T-cell (primary cell): ENCODE results near the gene ZBTB18. TPM values are rescaled to one million over a fixed set of nuclear protein-coding genes. Genes with fewer than 3 reads are reported as not detected.

ENCODE experiments used
- ATAC-seq, 4 experiments: fragments of 200-7000 bp in 3 of 4; fragments of 150-1000 bp in 1 of 4; cut with Tn5 transposase; replicated peaks in 1 of 4; 1 replicate in 3 of 4; 2 replicates in 1 of 4; pipeline ENCODE4 v1.10.0; 2021; ENCODE audit warnings: moderate library complexity in 3 of 4, mild to moderate bottlenecking in 2 of 4, moderate number of reproducible peaks in 1 of 4
- CTCF ChIA-PET, 2 donors: fragments of 300-600 bp; sonication (Branson Sonifier 250); formaldehyde crosslinking; loops; one replicate each; lab custom pipeline; 2022; ENCODE audit warnings: antibody characterized with exemption in 2 of 2; lab: Charles Lee
- POLR2A ChIA-PET, 2 donors: fragments of 300-600 bp; sonication (Branson Sonifier 250); formaldehyde crosslinking; loops; one replicate each; lab custom pipeline; 2022; ENCODE audit warnings: antibody characterized with exemption in 2 of 2; lab: Charles Lee
- DNase-seq, 35 experiments: peaks; one replicate each; pipeline versions ENCODE4 v3.0.0 to v3.0.0-alpha.2; 2013 to 2023
- H3K27ac ChIP-seq: one replicate; pipeline ENCODE4 v1.5.1; 2013; ENCODE audit warnings: low read length
- H3K27me3 ChIP-seq, 2 experiments: replicated peaks in 1 of 2; 1 replicate in 1 of 2; 2 replicates in 1 of 2; pipeline versions ENCODE4 v1.6.1 to v1.7.0; 2013; ENCODE audit warnings: low read length in 1 of 2, mixed read lengths in 1 of 2; ENCODE audit not compliant: control insufficient read depth in 2 of 2, insufficient read depth in 2 of 2; ENCODE audit errors: extremely low read depth in 1 of 2
- H3K36me3 ChIP-seq, 2 donors: 1 replicate in 1 of 2; 2 replicates in 1 of 2; pipeline versions ENCODE4 v1.6.1 to v1.7.0; 2013; ENCODE audit warnings: low read length in 1 of 2; ENCODE audit not compliant: control insufficient read depth in 2 of 2, insufficient read depth in 1 of 2; ENCODE audit errors: extremely low read depth in 1 of 2
- H3K4me1 ChIP-seq, 2 experiments: 1 replicate in 1 of 2; 2 replicates in 1 of 2; pipeline versions ENCODE4 v1.6.1 to v1.7.0; 2013; ENCODE audit warnings: low read length in 2 of 2, mixed read lengths in 1 of 2; ENCODE audit not compliant: insufficient read depth in 2 of 2, control insufficient read depth in 1 of 2; ENCODE audit errors: extremely low read depth in 1 of 2
- H3K4me3 ChIP-seq, 2 donors: 1 replicate in 1 of 2; 2 replicates in 1 of 2; pipeline versions ENCODE4 v1.5.1 to v1.7.0; 2013; ENCODE audit warnings: mild to moderate bottlenecking in 2 of 2, low read length in 1 of 2, moderate library complexity in 1 of 2; ENCODE audit not compliant: control insufficient read depth in 1 of 2; ENCODE audit errors: extremely low read depth in 1 of 2
- H3K9me3 ChIP-seq: 2 replicates; pipeline ENCODE4 v1.7.0; 2013
- H3K27ac Mint-ChIP-seq, 2 donors: one replicate each; pipeline ENCODE4 v1.8.0; 2020 to 2021; ENCODE audit warnings: mild to moderate bottlenecking in 2 of 2, mixed read lengths in 2 of 2
- H3K27me3 Mint-ChIP-seq, 2 donors: one replicate each; pipeline ENCODE4 v1.8.0; 2021 to 2022; ENCODE audit warnings: mixed read lengths in 2 of 2
- H3K36me3 Mint-ChIP-seq: one replicate; pipeline ENCODE4 v1.8.0; 2021; ENCODE audit warnings: mixed read lengths
- H3K4me1 Mint-ChIP-seq, 3 donors: one replicate each; pipeline ENCODE4 v1.8.0; 2020 to 2022; ENCODE audit warnings: mixed read lengths in 3 of 3, mild to moderate bottlenecking in 1 of 3
- H3K4me3 Mint-ChIP-seq, 3 donors: one replicate each; pipeline ENCODE4 v1.8.0; 2020 to 2022; ENCODE audit warnings: mild to moderate bottlenecking in 3 of 3, mixed read lengths in 3 of 3, moderate library complexity in 3 of 3
- H3K9me3 Mint-ChIP-seq, 3 donors: one replicate each; pipeline ENCODE4 v1.8.0; 2020 to 2022; ENCODE audit warnings: mixed read lengths in 3 of 3
- WGBS: methylation state at CpG from one replicate; pipeline ENCODE4 v1.1.5; 2013; ENCODE audit warnings: missing lambda C conversion rate; ENCODE audit not compliant: insufficient coverage; 5-methylcytosine and 5-hydroxymethylcytosine counted together
- total RNA-seq, 35 experiments: library from RNA in 6 of 35; stranded (reverse) in 6 of 35; fragments of 120-200 nt in 1 of 35; gene quantifications; one replicate each; pipeline versions ENCODE4 v1.2.1 to v1.2.4 and lab custom pipeline; 2013 to 2026

The ZBTB18 gene
- total RNA-seq, 5 donors from 2014 or later (not counting 1 experiment from before 2014, with no cell fraction given), result 41.2 to 58.4 (median 52.4) TPM

- ChIA-PET CTCF (interaction anchor here (0.7 to 1.3 kb wide), 2 partner anchors 46 to 210 kb away, joined by 3 to 4 read pairs; no protein-coding TSS in a partner anchor), POLR2A (no interaction called here)
- Mint-ChIP-seq H3K27ac (no peak overlapping the region), H3K4me1 (no peaks in the 10 kb centered on the region), H3K27me3 (peaks cover 0 to 3% of the 10 kb centered on the region in 2 donors), H3K4me3 (no peak overlapping the region), H3K9me3 (no peaks in the 10 kb centered on the region), H3K36me3 (no peaks in the 10 kb centered on the region)
- DNase-seq (no peak), ATAC-seq (no peak)
- Histone ChIP-seq H3K4me1 (no peaks in the 10 kb centered on the region), H3K4me3 (no peak overlapping the region), H3K27me3 (peaks cover 0 to 2% of the 10 kb centered on the region in 2 experiments), H3K36me3 (no peaks in the 10 kb centered on the region), H3K27ac (no peak overlapping the region), H3K9me3 (no peaks in the 10 kb centered on the region)
- WGBS, result 71% methylated on average over 1 of the region's 3 CpGs
Measured at GRCh38 chr1:244029124-244029523, 22.0 kb upstream of the ZBTB18 start.

GRCh38 chr1:244030481-244031040 lies 20.5 kb upstream of the ZBTB18 start:
- ChIA-PET POLR2A (no interaction called here), CTCF (no interaction called here)
- Mint-ChIP-seq H3K4me1 (no peaks in the 10 kb centered on the region), H3K9me3 (no peaks in the 10 kb centered on the region), H3K36me3 (no peaks in the 10 kb centered on the region), H3K27ac (no peak overlapping the region), H3K27me3 (peaks cover 0 to 3% of the 10 kb centered on the region in 2 donors), H3K4me3 (no peak overlapping the region)
- H3K27ac ChIP-seq, result no peak overlapping the region
- DNase-seq (no peak), ATAC-seq (no peak)
- no peaks in the 10 kb centered on the region for H3K9me3 ChIP-seq
- WGBS, result 78% methylated on average over 7 of the region's 13 CpGs
- no peaks in the 10 kb centered on the region for H3K36me3 ChIP-seq
- H3K4me3 ChIP-seq, result no peak overlapping the region
- H3K4me1 ChIP-seq, result no peaks in the 10 kb centered on the region
- H3K27me3 ChIP-seq, result peaks cover 0 to 2% of the 10 kb centered on the region in 2 experiments

GRCh38 chr1:244035358-244035757 lies 15.7 kb upstream of the ZBTB18 start:
- POLR2A ChIA-PET, result no interaction called here
- CTCF ChIA-PET, result no interaction called here
- no peaks in the 10 kb centered on the region for H3K36me3 ChIP-seq
- H3K4me1 ChIP-seq, result no peaks in the 10 kb centered on the region
- H3K27ac Mint-ChIP-seq, result no peak overlapping the region
- no peak overlapping the region for H3K4me3 ChIP-seq
- H3K4me1 Mint-ChIP-seq, result no peaks in the 10 kb centered on the region
- H3K27me3 ChIP-seq, result peaks cover 0 to 5% of the 10 kb centered on the region in 2 experiments
- no peak overlapping the region for H3K27ac ChIP-seq
- H3K9me3 Mint-ChIP-seq, result no peaks in the 10 kb centered on the region
- H3K27me3 Mint-ChIP-seq, result peaks cover 0 to 11% of the 10 kb centered on the region in 2 donors
- DNase-seq (no peak), ATAC-seq (no peak)
- H3K9me3 ChIP-seq, result no peaks in the 10 kb centered on the region
- H3K4me3 Mint-ChIP-seq, result no peak overlapping the region
- H3K36me3 Mint-ChIP-seq, result no peaks in the 10 kb centered on the region
- WGBS, result 89% methylated on average over 4 of the region's 11 CpGs

- ATAC-seq (no peak), DNase-seq (no peak)
- H3K4me1 Mint-ChIP-seq, result no peaks in the 10 kb centered on the region
- 92% methylated on average over 4 of the region's 9 CpGs for WGBS
- no peaks in the 10 kb centered on the region for H3K9me3 ChIP-seq
- H3K36me3 Mint-ChIP-seq, result no peaks in the 10 kb centered on the region
- H3K27ac Mint-ChIP-seq, result no peak overlapping the region
- ChIA-PET POLR2A (no interaction called here), CTCF (no interaction called here)
- H3K4me3 Mint-ChIP-seq, result no peak overlapping the region
- H3K27ac ChIP-seq, result no peak overlapping the region
- H3K9me3 Mint-ChIP-seq, result no peaks in the 10 kb centered on the region
- peaks cover 0 to 11% of the 10 kb centered on the region in 2 donors for H3K27me3 Mint-ChIP-seq
- no peaks in the 10 kb centered on the region for H3K4me1 ChIP-seq
- no peaks in the 10 kb centered on the region for H3K36me3 ChIP-seq
- H3K4me3 ChIP-seq, result no peak overlapping the region
- H3K27me3 ChIP-seq, result peaks cover 0 to 5% of the 10 kb centered on the region in 2 experiments
Measured at GRCh38 chr1:244037252-244037651, 13.8 kb upstream of the ZBTB18 start.

GRCh38 chr1:244041466-244042120 lies 9.5 kb upstream of the ZBTB18 start:
- no peak for ATAC-seq
- Mint-ChIP-seq H3K4me3 (no peak overlapping the region), H3K36me3 (no peaks in the 10 kb centered on the region), H3K27ac (no peak overlapping the region), H3K27me3 (peaks cover 0 to 4% of the 10 kb centered on the region in 2 donors), H3K4me1 (peaks cover 15 to 17% (median 17%) of the 10 kb centered on the region in 3 donors), H3K9me3 (no peaks in the 10 kb centered on the region)
- Histone ChIP-seq H3K27me3 (no peaks in the 10 kb centered on the region), H3K27ac (no peak overlapping the region), H3K9me3 (no peaks in the 10 kb centered on the region), H3K4me3 (no peak overlapping the region), H3K4me1 (peaks cover 0 to 10% of the 10 kb centered on the region in 2 experiments), H3K36me3 (no peaks in the 10 kb centered on the region)
- WGBS, result 100% methylated on average over 1 of the region's 4 CpGs
- POLR2A ChIA-PET, result no interaction called here
- CTCF ChIA-PET, result no interaction called here
- no peak for DNase-seq

GRCh38 chr1:244042293-244042692 lies 8.8 kb upstream of the ZBTB18 start:
- WGBS, result 96% methylated on average over 3 of the region's 3 CpGs
- Mint-ChIP-seq H3K27me3 (peaks cover 0 to 4% of the 10 kb centered on the region in 2 donors), H3K9me3 (no peaks in the 10 kb centered on the region), H3K27ac (no peak overlapping the region), H3K4me3 (no peak overlapping the region), H3K36me3 (no peaks in the 10 kb centered on the region), H3K4me1 (peaks cover 22 to 24% (median 24%) of the 10 kb centered on the region in 3 donors)
- no peak overlapping the region for H3K27ac ChIP-seq
- ChIA-PET CTCF (no interaction called here), POLR2A (interaction anchor here in 1 of 2 donors (0.7 kb wide), 1 partner anchor 19 kb away, joined by 3 read pairs; no protein-coding TSS in a partner anchor)
- H3K27me3 ChIP-seq, result no peaks in the 10 kb centered on the region
- no peak for ATAC-seq
- no peaks in the 10 kb centered on the region for H3K36me3 ChIP-seq
- no peaks in the 10 kb centered on the region for H3K9me3 ChIP-seq
- no peak for DNase-seq
- no peak overlapping the region for H3K4me3 ChIP-seq
- peaks cover 2 to 17% of the 10 kb centered on the region in 2 experiments for H3K4me1 ChIP-seq
